H9 (cell line): ENCODE data around the gene SLC2A4. TPM values are rescaled to one million over a fixed set of nuclear protein-coding genes. Genes with fewer than 3 reads are reported as not detected.
A peak's percentile ranks its signal among the peaks of the same experiment; 100 is the strongest.

Source experiments
- DNase-seq: peaks from one replicate; pipeline ENCODE4 v3.0.0-alpha.2; 2017
- H2AFZ ChIP-seq: one replicate; pipeline ENCODE4 v1.6.1; 2013; ENCODE audit warnings: mild to moderate bottlenecking, low read length, control low read depth, moderate library complexity
- H2AK5ac ChIP-seq: 2 replicates; pipeline ENCODE4 v1.6.1; 2013; ENCODE audit warnings: low read length, control low read depth, mixed read lengths; ENCODE audit not compliant: insufficient read length
- H2BK120ac ChIP-seq: one replicate; pipeline ENCODE4 v1.6.1; 2013; ENCODE audit warnings: low read depth, mild to moderate bottlenecking, low read length, control low read depth, inconsistent platforms; ENCODE audit not compliant: poor library complexity, severe bottlenecking
- H2BK12ac ChIP-seq: 2 replicates; pipeline ENCODE4 v1.6.1; 2013; ENCODE audit warnings: low read length, control low read depth, mixed read lengths, low read depth; ENCODE audit not compliant: insufficient read length
- H2BK15ac ChIP-seq: 2 replicates; pipeline ENCODE4 v1.6.1; 2013; ENCODE audit warnings: low read depth, low read length, control low read depth
- H2BK20ac ChIP-seq: one replicate; pipeline ENCODE4 v1.6.1; 2013; ENCODE audit warnings: low read depth, mild to moderate bottlenecking, low read length, control low read depth, inconsistent platforms; ENCODE audit not compliant: poor library complexity, severe bottlenecking
- H2BK5ac ChIP-seq: 2 replicates; pipeline ENCODE4 v1.6.1; 2013; ENCODE audit warnings: low read length, control low read depth, mixed read lengths; ENCODE audit not compliant: insufficient read length
- H3K14ac ChIP-seq: 2 replicates; pipeline ENCODE4 v1.6.1; 2013; ENCODE audit warnings: low read length, control low read depth; ENCODE audit not compliant: insufficient read depth
- H3K18ac ChIP-seq: 2 replicates; pipeline ENCODE4 v1.6.1; 2013; ENCODE audit warnings: low read depth, mild to moderate bottlenecking, mixed read lengths, low read length, control low read depth; ENCODE audit not compliant: insufficient read length
- H3K23ac ChIP-seq: 2 replicates; pipeline ENCODE4 v1.6.1; 2013; ENCODE audit warnings: low read length, control low read depth, mixed read lengths, low read depth; ENCODE audit not compliant: insufficient read length
- H3K23me2 ChIP-seq: 2 replicates; pipeline ENCODE4 v1.6.1; 2013; ENCODE audit warnings: low read depth, mild to moderate bottlenecking, mixed read lengths, low read length, control low read depth; ENCODE audit not compliant: insufficient read length, poor library complexity, severe bottlenecking
- H3K27ac ChIP-seq: 2 replicates; pipeline ENCODE4 v1.5.1; 2013; ENCODE audit warnings: low read length, control low read depth, mixed read lengths, low read depth; ENCODE audit not compliant: insufficient read length
- H3K27me3 ChIP-seq: 2 replicates; pipeline ENCODE4 v1.6.1; 2013; ENCODE audit warnings: low read length, control low read depth, inconsistent platforms; ENCODE audit not compliant: insufficient read depth
- H3K4ac ChIP-seq: 2 replicates; pipeline ENCODE4 v1.6.1; 2013; ENCODE audit warnings: low read depth, mild to moderate bottlenecking, control low read depth, inconsistent platforms, low read length, moderate library complexity
- H3K4me1 ChIP-seq: 2 replicates; pipeline ENCODE4 v1.6.1; 2013; ENCODE audit warnings: low read length, control low read depth, inconsistent platforms; ENCODE audit not compliant: insufficient read depth
- H3K4me2 ChIP-seq: 2 replicates; pipeline ENCODE4 v1.6.1; 2013; ENCODE audit warnings: low read length, control low read depth, mixed read lengths; ENCODE audit not compliant: insufficient read length, insufficient read depth
- H3K56ac ChIP-seq: 2 replicates; pipeline ENCODE4 v1.6.1; 2013; ENCODE audit warnings: low read depth, mild to moderate bottlenecking, mixed read lengths, low read length, control low read depth; ENCODE audit not compliant: insufficient read length
- H3K79me1 ChIP-seq: 2 replicates; pipeline ENCODE4 v1.6.1; 2013; ENCODE audit warnings: low read depth, mild to moderate bottlenecking, moderate library complexity, low read length, control low read depth, inconsistent platforms; ENCODE audit not compliant: insufficient read depth, poor library complexity, severe bottlenecking
- H3K79me2 ChIP-seq: 2 replicates; pipeline ENCODE4 v1.6.1; 2013; ENCODE audit warnings: low read length, control low read depth, inconsistent platforms; ENCODE audit not compliant: insufficient read depth
- H3K9ac ChIP-seq: 2 replicates; pipeline ENCODE4 v1.6.1; 2013; ENCODE audit warnings: low read length, control low read depth, mixed read lengths; ENCODE audit not compliant: insufficient read length; ENCODE audit errors: extremely low read depth
- H3K9me3 ChIP-seq: one replicate; pipeline ENCODE4 v1.6.1; 2013; ENCODE audit warnings: low read depth, low read length, inconsistent platforms; ENCODE audit not compliant: control insufficient read depth
- H3T11ph ChIP-seq: one replicate; pipeline ENCODE4 v1.6.1; 2013; ENCODE audit warnings: mild to moderate bottlenecking, low read length, control low read depth, inconsistent platforms
- H4K20me1 ChIP-seq: one replicate; pipeline ENCODE4 v1.6.1; 2013; ENCODE audit not compliant: control insufficient read depth, insufficient read length, insufficient read depth
- H4K5ac ChIP-seq: 2 replicates; pipeline ENCODE4 v1.6.1; 2013; ENCODE audit warnings: low read depth, mild to moderate bottlenecking, mixed read lengths, low read length, control low read depth; ENCODE audit not compliant: insufficient read length
- H4K8ac ChIP-seq: replicated peaks from 2 replicates; pipeline ENCODE4 v1.6.1; 2013; ENCODE audit warnings: low read length, control low read depth, mixed read lengths, low read depth; ENCODE audit not compliant: insufficient read length
- H4K91ac ChIP-seq: 2 replicates; pipeline ENCODE4 v1.6.1; 2013; ENCODE audit warnings: low read depth, mild to moderate bottlenecking, moderate library complexity, mixed read lengths, low read length, control low read depth; ENCODE audit not compliant: insufficient read length
- H3K27ac Mint-ChIP-seq, 3 experiments: 2 replicates in 2 of 3; 3 replicates in 1 of 3; pipeline ENCODE4 v1.8.0; 2020 to 2021; ENCODE audit warnings: mixed read lengths in 3 of 3, mild to moderate bottlenecking in 1 of 3, moderate library complexity in 1 of 3
- H3K27me3 Mint-ChIP-seq: 2 replicates; pipeline ENCODE4 v1.8.0; 2021; ENCODE audit warnings: low read depth, mild to moderate bottlenecking, moderate library complexity, mixed read lengths
- H3K36me3 Mint-ChIP-seq, 3 experiments: 2 replicates in 2 of 3; 3 replicates in 1 of 3; pipeline ENCODE4 v1.8.0; 2020 to 2021; ENCODE audit warnings: low read depth in 3 of 3, mixed read lengths in 3 of 3; ENCODE audit not compliant: insufficient read depth in 1 of 3
- H3K4me1 Mint-ChIP-seq, 2 experiments: 2 replicates each; pipeline ENCODE4 v1.8.0; 2020; ENCODE audit warnings: mixed read lengths in 2 of 2
- H3K4me3 Mint-ChIP-seq, 2 experiments: 2 replicates in 1 of 2; 3 replicates in 1 of 2; pipeline ENCODE4 v1.8.0; 2020 to 2021; ENCODE audit warnings: mild to moderate bottlenecking in 2 of 2, mixed read lengths in 2 of 2, moderate library complexity in 1 of 2
- H3K9me3 Mint-ChIP-seq, 2 experiments: 2 replicates in 1 of 2; 3 replicates in 1 of 2; pipeline ENCODE4 v1.8.0; 2020; ENCODE audit warnings: mild to moderate bottlenecking in 2 of 2, mixed read lengths in 2 of 2, moderate library complexity in 1 of 2
- CTCF ChIP-seq: fragments of 200-600 bp; sonication (generic); conservative IDR thresholded peaks from 3 replicates; pipeline ENCODE4 v1.8.0; 2021; ENCODE audit warnings: antibody characterized with exemption, mild to moderate bottlenecking
- WGBS: extraction: QIAGEN DNeasy Blood & Tissue Kit; methylation state at CpG from one replicate; pipeline ENCODE4 v1.1.7; 2013; ENCODE audit warnings: missing lambda C conversion rate, low lambda C conversion rate, mixed read lengths; ENCODE audit not compliant: insufficient read length; ENCODE audit errors: extremely low coverage; 5-methylcytosine and 5-hydroxymethylcytosine counted together
- total RNA-seq: library from RNA; stranded (reverse); gene quantifications from 2 replicates; pipeline ENCODE4 v1.2.1, GENCODE V29; 2021

SLC2A4 gene
- total RNA-seq, 1 experiment from 2014 or later, result 4.4 TPM

DNA sequence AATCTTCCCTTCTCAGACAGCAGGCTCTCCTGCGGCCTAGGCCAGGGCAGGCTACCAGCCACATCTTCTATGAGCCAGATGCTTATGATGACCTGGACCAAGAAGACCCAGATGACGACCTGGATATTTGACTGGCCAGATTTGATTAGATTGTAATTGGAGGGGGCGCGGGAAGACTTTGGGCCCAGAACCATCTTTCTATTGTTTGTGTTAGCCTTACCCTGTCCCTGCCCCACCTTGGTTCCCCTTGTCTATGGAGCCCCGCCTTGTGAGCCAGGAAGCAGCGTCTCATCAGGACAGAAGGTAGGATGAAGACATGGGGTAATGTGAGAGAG lies 22.0 kb upstream of the SLC2A4 start:
- Histone ChIP-seq H3T11ph (no peak overlapping the region), H3K56ac (no peak overlapping the region), H3K18ac (no peak overlapping the region), H3K27me3 (no peaks in the 10 kb centered on the region), H3K79me1 (no peaks in the 10 kb centered on the region), H3K23ac (no peak overlapping the region), H3K4me1 (peaks cover 4% of the 10 kb centered on the region; the same call in 1 of the 2 replicates), H4K20me1 (no peaks in the 10 kb centered on the region), H4K5ac (no peak overlapping the region), H4K8ac (no peak overlapping the region), H3K4ac (no peak overlapping the region), H2BK120ac (no peak overlapping the region), H4K91ac (no peak overlapping the region), H3K9ac (no peak overlapping the region), H2BK12ac (no peak overlapping the region), H2BK15ac (no peak overlapping the region), H2AFZ (no peak overlapping the region), H3K23me2 (peaks cover 25% of the 10 kb centered on the region), H3K9me3 (no peaks in the 10 kb centered on the region), H3K79me2 (peaks cover 8% of the 10 kb centered on the region; the same call in 1 of the 2 replicates), H2AK5ac (no peak overlapping the region), H3K14ac (no peak overlapping the region), H3K27ac (no peak overlapping the region), H2BK20ac (no peak overlapping the region), H2BK5ac (no peak overlapping the region), H3K4me2 (no peak overlapping the region)
- WGBS, result no CpG with 5 or more reads among the region's 6 CpGs
- H3K4me3 Mint-ChIP-seq, result peak overlapping the region; percentile 59 to 86
- DNase-seq, result no peak
- H3K4me1 Mint-ChIP-seq, result peaks cover 22 to 35% of the 10 kb centered on the region in 2 experiments
- peaks cover 19 to 57% (median 44%) of the 10 kb centered on the region in 3 experiments for H3K36me3 Mint-ChIP-seq
- H3K9me3 Mint-ChIP-seq, result peaks cover 0 to 4% of the 10 kb centered on the region in 2 experiments; a peak in 1 of 5 replicates
- TF ChIP-seq CTCF, result no peak
- H3K27me3 Mint-ChIP-seq, result peaks cover 2% of the 10 kb centered on the region
- H3K27ac Mint-ChIP-seq, result peak overlapping the region in 1 of 3 experiments; percentile 88; a peak in 3 of 7 replicates
